A549 (cell line): ENCODE measurements around the gene STARD13.

Source experiments
- BCL3 ChIP-seq: fragments of >200 bp; sonication (Bioruptor Twin); formaldehyde crosslinking; IDR thresholded peaks from 3 replicates; pipeline ENCODE4 v1.6.1; 2016
- CTCF ChIP-seq: fragments of >200 bp; sonication (Bioruptor Twin); formaldehyde crosslinking; IDR thresholded peaks from 3 replicates; pipeline ENCODE4 v1.5.1; 2016
- MAZ ChIP-seq: fragments of 150-350 bp; IDR thresholded peaks from 2 replicates; pipeline ENCODE4 v1.6.1; 2014; ENCODE audit warnings: antibody characterized with exemption, low read depth, low read length, borderline replicate concordance
- REST ChIP-seq: fragments of 200-600 bp; sonication (generic); IDR thresholded peaks from 2 replicates; pipeline ENCODE4 v1.6.1; 2016; ENCODE audit warnings: antibody characterized with exemption, mild to moderate bottlenecking, moderate library complexity
- RNF2 ChIP-seq: fragments of 200-600 bp; sonication (generic); IDR thresholded peaks from 2 replicates; pipeline ENCODE4 v1.6.1; 2016; ENCODE audit warnings: low read depth, mild to moderate bottlenecking, antibody characterized with exemption, moderate library complexity, borderline replicate concordance
- TF ChIP-seq, protein P1 (sequence below): fragments of 250-450 bp; sonication (Bioruptor Pico); IDR thresholded peaks from 2 replicates; pipeline ENCODE4 v1.5.0; 2021; ENCODE audit warnings: mild to moderate bottlenecking, moderate library complexity, borderline replicate concordance

GRCh38 chr13:33167491-33167890 lies 118.1 kb downstream of the STARD13 start:
- TF ChIP-seq, protein P1, sequence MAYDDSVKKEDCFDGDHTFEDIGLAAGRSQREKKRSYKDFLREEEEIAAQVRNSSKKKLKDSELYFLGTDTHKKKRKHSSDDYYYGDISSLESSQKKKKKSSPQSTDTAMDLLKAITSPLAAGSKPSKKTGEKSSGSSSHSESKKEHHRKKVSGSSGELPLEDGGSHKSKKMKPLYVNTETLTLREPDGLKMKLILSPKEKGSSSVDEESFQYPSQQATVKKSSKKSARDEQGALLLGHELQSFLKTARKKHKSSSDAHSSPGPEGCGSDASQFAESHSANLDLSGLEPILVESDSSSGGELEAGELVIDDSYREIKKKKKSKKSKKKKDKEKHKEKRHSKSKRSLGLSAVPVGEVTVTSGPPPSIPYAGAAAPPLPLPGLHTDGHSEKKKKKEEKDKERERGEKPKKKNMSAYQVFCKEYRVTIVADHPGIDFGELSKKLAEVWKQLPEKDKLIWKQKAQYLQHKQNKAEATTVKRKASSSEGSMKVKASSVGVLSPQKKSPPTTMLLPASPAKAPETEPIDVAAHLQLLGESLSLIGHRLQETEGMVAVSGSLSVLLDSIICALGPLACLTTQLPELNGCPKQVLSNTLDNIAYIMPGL (CRISPR knock-in tag): no peak
- no peak for TF ChIP-seq CTCF
- TF ChIP-seq RNF2: no peak
- TF ChIP-seq REST: no peak
- no peak for TF ChIP-seq BCL3
- TF ChIP-seq MAZ: no peak
